IPS-15b (cell line): Measurements from ENCODE around the gene FGF21.
"Not testable (repeated sequence)": the region's sequence is repeated elsewhere in the genome, so short reads cannot be mapped to it uniquely, and the experiment has no call there.

Experiments
- H3K27me3 ChIP-seq: one replicate; pipeline ENCODE4 v1.6.1; 2013; ENCODE audit warnings: low read length; ENCODE audit not compliant: control insufficient read depth, insufficient read depth
- H3K36me3 ChIP-seq: one replicate; pipeline ENCODE4 v1.6.1; 2013; ENCODE audit warnings: low read length; ENCODE audit not compliant: control insufficient read depth, insufficient read depth
- H3K4me1 ChIP-seq: one replicate; pipeline ENCODE4 v1.6.1; 2013; ENCODE audit warnings: mild to moderate bottlenecking, low read length; ENCODE audit not compliant: control insufficient read depth, insufficient read depth
- H3K4me3 ChIP-seq: one replicate; pipeline ENCODE4 v1.5.1; 2013; ENCODE audit warnings: low read depth, low read length
- H3K9ac ChIP-seq: one replicate; pipeline ENCODE4 v1.6.1; 2013; ENCODE audit warnings: low read depth, mild to moderate bottlenecking, low read length
- H3K9me3 ChIP-seq: one replicate; pipeline ENCODE4 v1.6.1; 2013; ENCODE audit warnings: mild to moderate bottlenecking, low read length; ENCODE audit not compliant: control insufficient read depth, insufficient read depth

The FGF21 gene

DNA sequence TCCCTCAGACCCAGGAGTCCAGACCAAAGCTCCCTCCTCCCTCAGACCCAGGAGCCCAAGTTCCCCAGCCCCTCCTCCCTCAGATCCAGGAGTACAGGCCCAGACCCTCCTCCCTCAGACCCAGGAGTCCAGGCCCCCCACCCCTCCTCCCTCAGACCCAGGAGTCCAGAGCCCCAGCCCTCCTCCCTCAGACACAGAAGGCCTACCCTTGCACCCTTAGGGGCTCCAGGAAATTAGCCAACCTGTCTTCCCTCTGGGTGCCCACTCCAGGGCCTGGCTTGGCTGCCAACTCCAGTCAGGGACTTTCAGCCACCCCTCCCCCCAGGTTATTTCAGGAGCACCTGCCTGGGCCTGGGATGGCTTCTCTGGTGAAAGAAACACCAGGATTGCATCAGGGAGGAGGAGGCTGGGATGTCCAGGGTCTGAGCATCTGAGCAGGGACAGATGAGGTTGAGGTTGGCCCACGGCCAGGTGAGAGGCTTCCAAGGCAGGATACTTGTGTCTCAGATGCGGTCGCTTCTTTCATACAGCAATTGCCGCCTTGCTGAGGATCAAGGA, at the start of gene FGF21:
Gene FGF21 (plus strand): TSS at position 441 of the 558 bp plus-strand sequence. CDS start 713 bp downstream, outside the sequence.
- no peaks in the 10 kb centered on the region for H3K27me3 ChIP-seq
- H3K4me3 ChIP-seq: no peak within 1 kb of the TSS
- H3K9ac ChIP-seq: peak within 1 kb of the TSS; percentile 24
- H3K36me3 ChIP-seq: peaks cover 12% of the 10 kb centered on the region
- H3K4me1 ChIP-seq: peaks cover 8% of the 10 kb centered on the region
- H3K9me3 ChIP-seq: no peaks in the 10 kb centered on the region

GRCh38 chr19:48708471-48708870, 46.9 kb upstream of the FGF21 start:
- Histone ChIP-seq H3K9ac (no peak overlapping the region), H3K9me3 (no peaks in the 10 kb centered on the region), H3K4me1 (no peaks in the 10 kb centered on the region), H3K4me3 (no peak overlapping the region), H3K36me3 (peaks cover 1% of the 10 kb centered on the region), H3K27me3 (no peaks in the 10 kb centered on the region)

- no peak overlapping the region for H3K9ac ChIP-seq
- H3K27me3 ChIP-seq: no peaks in the 10 kb centered on the region
- H3K4me3 ChIP-seq: no peak overlapping the region
- peaks cover 2% of the 10 kb centered on the region for H3K4me1 ChIP-seq
- no peaks in the 10 kb centered on the region for H3K36me3 ChIP-seq
- H3K9me3 ChIP-seq: no peaks in the 10 kb centered on the region
Measured at GRCh38 chr19:48711106-48711662, 44.1 kb upstream of the FGF21 start.

DNA sequence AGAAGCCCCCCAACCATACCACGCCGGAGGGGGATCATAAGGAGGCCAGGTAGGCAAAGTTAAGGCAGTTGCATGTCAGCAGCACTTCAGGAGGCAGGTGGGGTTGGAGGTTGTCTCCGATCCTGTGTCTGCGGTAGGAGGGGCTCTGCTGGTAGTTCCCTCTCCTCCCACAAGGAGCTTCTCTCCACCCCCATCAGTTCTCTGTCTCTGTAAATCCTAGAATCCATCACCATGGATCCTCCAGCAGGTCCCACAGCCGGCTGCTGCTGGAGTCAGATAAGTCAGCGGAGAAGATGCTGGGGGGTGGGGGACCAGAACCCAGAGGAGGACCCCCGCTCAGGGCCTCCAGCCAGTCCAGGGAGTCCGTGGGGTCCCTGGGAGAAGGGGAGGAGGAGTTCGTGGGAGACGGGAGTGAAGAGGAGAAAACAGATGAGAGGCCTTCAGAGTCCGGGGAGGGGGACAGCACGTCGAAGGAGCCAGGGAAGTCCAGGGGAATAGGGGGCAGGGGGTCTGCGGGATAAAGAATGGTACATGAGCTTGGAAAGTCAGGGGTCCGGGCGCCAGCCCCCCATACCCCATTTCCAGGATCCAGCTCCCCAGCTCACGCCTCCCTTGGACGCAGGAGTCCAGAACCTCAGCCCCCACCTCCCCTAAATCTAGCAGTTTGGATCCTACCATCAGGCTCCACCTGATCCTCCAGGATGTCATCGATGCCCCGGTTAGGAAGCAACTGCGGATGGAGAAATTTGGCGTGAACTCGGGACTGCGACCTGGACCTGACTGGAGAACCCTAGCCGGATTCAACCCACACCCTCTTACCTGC, 42.1 kb upstream of the FGF21 start:
- no peaks in the 10 kb centered on the region for H3K27me3 ChIP-seq

GRCh38 chr19:48713864-48714755, 41.2 kb upstream of the FGF21 start:
- no peaks in the 10 kb centered on the region for H3K36me3 ChIP-seq
- H3K4me1 ChIP-seq: peaks cover 11% of the 10 kb centered on the region
- H3K4me3 ChIP-seq: peak overlapping the region; percentile 93
- no peaks in the 10 kb centered on the region for H3K9me3 ChIP-seq
- no peaks in the 10 kb centered on the region for H3K27me3 ChIP-seq
- H3K9ac ChIP-seq: peak overlapping the region; percentile 47

More for the DNA sequence above, 42.1 kb upstream of the FGF21 start:
- H3K36me3 ChIP-seq: no peaks in the 10 kb centered on the region
- no peaks in the 10 kb centered on the region for H3K9me3 ChIP-seq
- peaks cover 5% of the 10 kb centered on the region for H3K4me1 ChIP-seq
- H3K4me3 ChIP-seq: peak overlapping the region; percentile 93
- H3K9ac ChIP-seq: peak overlapping the region; percentile 47

DNA sequence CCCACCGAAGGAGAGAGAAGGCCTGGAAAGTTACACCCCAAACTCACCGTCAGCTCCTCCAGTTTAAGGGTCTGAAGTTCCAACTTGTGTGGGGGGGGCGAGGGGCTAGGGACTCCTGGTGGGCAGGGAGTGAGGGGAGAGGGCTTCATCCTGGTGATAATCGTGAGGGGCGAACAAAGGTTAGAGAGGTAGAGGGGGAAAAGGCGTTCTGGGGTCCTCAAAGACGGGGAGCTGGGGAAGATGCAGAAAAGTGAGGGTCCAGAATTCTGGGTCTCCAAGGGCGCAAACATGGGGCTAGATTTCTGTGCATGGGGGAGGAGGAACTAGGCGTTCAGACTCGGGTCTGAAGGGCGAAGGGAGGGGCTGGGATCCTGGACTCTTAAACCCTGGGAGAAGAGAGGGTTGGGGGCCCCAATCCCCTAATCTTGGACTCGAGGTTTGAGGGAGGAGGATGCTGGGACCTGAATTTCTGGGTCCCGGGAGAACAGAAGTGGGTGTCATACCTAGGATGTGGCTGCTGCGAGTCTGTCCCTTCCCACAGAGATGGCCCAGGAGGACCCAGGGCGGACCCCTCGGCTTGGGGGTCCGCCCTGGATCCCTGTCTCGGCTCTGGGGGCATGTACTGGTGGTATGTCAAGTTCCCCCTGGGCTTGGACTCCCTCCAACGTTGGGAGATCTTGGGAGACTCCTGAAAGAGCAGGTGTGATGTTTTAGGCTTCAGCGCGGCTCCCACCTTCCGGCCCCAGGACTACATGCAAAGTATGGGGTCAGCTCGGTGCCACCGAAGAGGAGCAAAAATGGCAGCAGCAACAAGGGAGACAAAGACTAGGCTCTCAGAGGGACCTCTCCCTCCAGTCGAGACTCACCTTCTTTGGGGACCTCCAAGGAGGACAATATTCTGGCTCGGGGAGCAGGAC, 40.3 kb upstream of the FGF21 start:
- Histone ChIP-seq H3K4me3 (peak overlapping the region; percentile 66), H3K9me3 (no peaks in the 10 kb centered on the region), H3K27me3 (no peaks in the 10 kb centered on the region), H3K36me3 (no peaks in the 10 kb centered on the region), H3K9ac (peak overlapping the region; percentile 47), H3K4me1 (peaks cover 12% of the 10 kb centered on the region)

DNA sequence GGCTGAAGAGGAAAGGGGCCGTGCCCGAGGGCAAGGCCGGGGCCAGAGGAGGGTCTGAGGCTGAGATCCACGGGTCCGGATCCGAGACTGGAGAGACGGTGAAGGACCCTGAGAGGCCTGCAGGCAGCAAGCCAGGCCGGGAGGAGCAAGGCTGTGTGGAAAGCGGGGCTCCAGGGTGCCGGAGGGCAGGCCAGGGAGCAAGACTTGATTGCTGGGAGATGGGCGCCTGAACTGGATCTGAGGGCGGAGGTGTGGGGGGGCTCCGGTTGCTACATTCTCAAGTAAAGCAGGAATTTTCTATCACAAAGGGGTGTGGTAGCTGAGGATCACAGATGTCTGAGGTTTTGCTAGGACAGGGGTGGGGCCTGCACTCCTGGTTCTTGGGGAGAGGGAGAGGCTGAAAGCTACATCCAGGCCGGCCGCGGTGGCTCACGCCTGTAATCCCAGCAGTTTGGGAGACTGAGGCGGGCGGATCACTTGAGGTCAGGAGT, 39.6 kb upstream of the FGF21 start:
- H3K27me3 ChIP-seq: no peaks in the 10 kb centered on the region
- no peaks in the 10 kb centered on the region for H3K9me3 ChIP-seq
- no peak overlapping the region for H3K9ac ChIP-seq
- H3K4me3 ChIP-seq: no peak overlapping the region
- peaks cover 12% of the 10 kb centered on the region for H3K4me1 ChIP-seq
- H3K36me3 ChIP-seq: no peaks in the 10 kb centered on the region

GRCh38 chr19:48716562-48717291, 38.6 kb upstream of the FGF21 start:
- no peaks in the 10 kb centered on the region for H3K27me3 ChIP-seq
- peaks cover 12% of the 10 kb centered on the region for H3K4me1 ChIP-seq

DNA sequence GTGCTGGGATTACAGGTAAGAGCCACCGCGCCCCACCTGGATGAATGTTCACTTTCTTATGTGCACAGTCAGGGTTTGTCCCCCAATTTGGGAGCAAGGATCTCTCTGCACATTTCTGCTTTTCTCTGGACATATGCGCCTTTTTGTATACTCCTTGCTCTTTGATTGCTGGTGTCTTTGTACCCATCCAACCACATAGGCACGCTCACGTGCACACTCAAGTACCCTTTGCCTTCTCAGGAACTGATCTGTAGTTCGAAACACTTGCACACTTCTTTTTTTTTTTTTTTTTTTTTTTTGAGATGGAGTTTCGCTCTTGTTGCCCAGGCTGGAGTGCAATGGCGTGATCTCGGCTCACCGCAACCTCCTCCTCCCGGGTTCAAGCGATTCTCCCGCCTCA, 37.2 kb upstream of the FGF21 start:
- H3K9me3 ChIP-seq, H3K27me3 ChIP-seq, H3K36me3 ChIP-seq, H3K9ac ChIP-seq, H3K4me3 ChIP-seq: not testable (repeated sequence)
- H3K4me1 ChIP-seq: peaks cover 12% of the 10 kb centered on the region

More at GRCh38 chr19:48716562-48717291, 38.6 kb upstream of the FGF21 start:
- H3K36me3 ChIP-seq: no peaks in the 10 kb centered on the region
- peak overlapping the region; percentile 41 for H3K4me3 ChIP-seq
- no peak overlapping the region for H3K9ac ChIP-seq
- no peaks in the 10 kb centered on the region for H3K9me3 ChIP-seq

DNA sequence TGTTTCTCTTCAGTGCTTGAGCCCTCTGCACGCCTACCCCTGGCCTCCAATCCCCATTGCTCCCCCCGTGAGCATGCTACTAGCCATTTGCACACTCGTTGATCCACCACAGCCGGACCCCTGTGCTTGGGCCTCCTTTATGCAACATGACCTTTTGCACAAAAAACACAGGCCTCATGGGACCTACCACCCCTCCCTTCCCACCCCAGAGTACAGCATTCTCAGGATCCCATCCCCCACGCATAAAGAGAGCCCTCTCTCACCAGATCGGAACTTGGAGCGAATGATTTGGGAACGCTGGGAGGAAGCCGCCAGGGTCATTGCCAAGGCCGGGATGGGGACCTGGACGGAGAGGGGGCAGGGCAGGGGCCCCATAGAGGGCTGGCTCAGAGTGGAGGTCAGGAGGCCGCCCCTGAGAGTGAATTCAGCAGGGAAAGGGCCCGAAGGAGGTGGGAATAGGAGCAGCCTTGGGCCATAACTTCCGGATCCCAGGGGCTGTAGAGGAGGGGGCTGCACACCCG, 36.6 kb upstream of the FGF21 start:
- Histone ChIP-seq H3K9me3 (no peaks in the 10 kb centered on the region), H3K27me3 (no peaks in the 10 kb centered on the region), H3K9ac (no peak overlapping the region), H3K4me3 (peak overlapping the region; percentile 84), H3K36me3 (no peaks in the 10 kb centered on the region), H3K4me1 (peaks cover 12% of the 10 kb centered on the region)
